Breast epithelium (tissue), 4 donors: Measurements from ENCODE around the gene TEX10. TPM values are rescaled to one million over a fixed set of nuclear protein-coding genes. Genes with fewer than 3 reads are reported as not detected.

Experiments
- DNase-seq, 2 donors: peaks; one replicate each; pipeline ENCODE4 v3.0.0-alpha.2; 2019; ENCODE audit warnings: low spot score in 2 of 2
- H3K27ac ChIP-seq, 2 donors: fragments of 200-600 bp; sonication (generic) in 1 of 2; one replicate each; pipeline ENCODE4 v1.5.1; 2016 to 2019; ENCODE audit warnings: mild to moderate bottlenecking in 1 of 2
- H3K27me3 ChIP-seq, 2 donors: fragments of 200-600 bp; sonication (generic) in 1 of 2; one replicate each; pipeline versions ENCODE4 v1.5.1 to v1.6.0; 2017 to 2019; ENCODE audit warnings: control low read depth in 1 of 2, mild to moderate bottlenecking in 1 of 2
- H3K36me3 ChIP-seq: fragments of 200-600 bp; one replicate; pipeline ENCODE4 v1.5.1; 2019
- H3K4me1 ChIP-seq, 2 donors: fragments of 200-600 bp; sonication (generic); one replicate each; pipeline ENCODE4 v1.5.1; 2016 to 2019; ENCODE audit warnings: control low read depth in 1 of 2
- H3K4me3 ChIP-seq, 3 donors: fragments of 200-600 bp; sonication (generic); 1 replicate in 2 of 3; 2 replicates in 1 of 3; pipeline ENCODE4 v1.5.1; 2016 to 2019; ENCODE audit warnings: mild to moderate bottlenecking in 3 of 3, moderate library complexity in 2 of 3
- H3K9me3 ChIP-seq, 2 donors: fragments of 200-600 bp; sonication (generic) in 1 of 2; one replicate each; pipeline ENCODE4 v1.5.1; 2016 to 2019; ENCODE audit warnings: control low read depth in 1 of 2
- POLR2A ChIP-seq: fragments of 450-650 bp; IDR thresholded peaks from one replicate; pipeline ENCODE4 v1.6.1; 2016; ENCODE audit warnings: antibody characterized with exemption, mild to moderate bottlenecking, moderate library complexity
- POLR2AphosphoS5 ChIP-seq, 3 donors: sonication (generic); formaldehyde crosslinking; IDR thresholded peaks; one replicate each; pipeline ENCODE4 v1.6.1; 2017; ENCODE audit warnings: antibody characterized with exemption in 3 of 3
- intact Hi-C: fragments of 100-400 bp; cut with DNase I; formaldehyde crosslinking; loops from one replicate; pipeline ENCODE4 v1.15.1; 2023; ENCODE audit warnings: low total_unique reads
- total RNA-seq, 3 donors: library from RNA; depleted of rRNA; stranded (reverse); fragments of >200 nt; gene quantifications; one replicate each; pipeline ENCODE4 v1.1.0, GENCODE V29; 2016
- TF ChIP-seq, protein P1 (sequence below), 3 donors: fragments of 450-650 bp; IDR thresholded peaks; one replicate each; pipeline ENCODE4 v1.5.1; 2016 to 2017; ENCODE audit warnings: antibody characterized with exemption in 3 of 3, mild to moderate bottlenecking in 3 of 3, moderate library complexity in 3 of 3

The TEX10 gene
- total RNA-seq, 3 donors from 2014 or later: 13.8 to 30.4 (median 22.6) TPM

DNA sequence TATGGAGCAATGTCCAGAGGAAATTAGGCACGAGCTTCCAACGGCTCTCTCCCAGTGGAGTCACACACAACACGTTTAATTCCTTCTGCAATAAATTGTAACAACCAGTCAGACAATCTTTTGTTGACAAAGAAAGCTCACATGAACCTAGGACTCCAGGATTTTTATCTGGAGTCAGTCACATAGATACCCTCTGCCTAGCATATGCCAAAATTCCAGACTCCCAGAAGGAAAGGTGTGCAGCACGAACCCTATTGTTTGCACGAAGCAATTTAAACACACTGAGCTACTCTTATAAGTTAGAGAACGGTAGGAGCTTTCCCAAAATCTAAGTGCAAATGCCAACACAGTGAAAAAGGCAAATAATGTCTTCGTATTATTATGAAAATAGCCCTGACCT lies 67.1 kb downstream of the TEX10 start:
- Histone ChIP-seq H3K27ac (no peak overlapping the region), H3K9me3 (peaks cover 8 to 28% of the 10 kb centered on the region in 2 donors), H3K36me3 (peaks cover 9% of the 10 kb centered on the region), H3K4me3 (no peak overlapping the region), H3K4me1 (no peaks in the 10 kb centered on the region), H3K27me3 (no peaks in the 10 kb centered on the region)
- no peak for TF ChIP-seq POLR2A
- TF ChIP-seq, protein P1, sequence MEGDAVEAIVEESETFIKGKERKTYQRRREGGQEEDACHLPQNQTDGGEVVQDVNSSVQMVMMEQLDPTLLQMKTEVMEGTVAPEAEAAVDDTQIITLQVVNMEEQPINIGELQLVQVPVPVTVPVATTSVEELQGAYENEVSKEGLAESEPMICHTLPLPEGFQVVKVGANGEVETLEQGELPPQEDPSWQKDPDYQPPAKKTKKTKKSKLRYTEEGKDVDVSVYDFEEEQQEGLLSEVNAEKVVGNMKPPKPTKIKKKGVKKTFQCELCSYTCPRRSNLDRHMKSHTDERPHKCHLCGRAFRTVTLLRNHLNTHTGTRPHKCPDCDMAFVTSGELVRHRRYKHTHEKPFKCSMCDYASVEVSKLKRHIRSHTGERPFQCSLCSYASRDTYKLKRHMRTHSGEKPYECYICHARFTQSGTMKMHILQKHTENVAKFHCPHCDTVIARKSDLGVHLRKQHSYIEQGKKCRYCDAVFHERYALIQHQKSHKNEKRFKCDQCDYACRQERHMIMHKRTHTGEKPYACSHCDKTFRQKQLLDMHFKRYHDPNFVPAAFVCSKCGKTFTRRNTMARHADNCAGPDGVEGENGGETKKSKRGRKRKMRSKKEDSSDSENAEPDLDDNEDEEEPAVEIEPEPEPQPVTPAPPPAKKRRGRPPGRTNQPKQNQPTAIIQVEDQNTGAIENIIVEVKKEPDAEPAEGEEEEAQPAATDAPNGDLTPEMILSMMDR (IDR thresholded peaks at IDR 0.05): no peak
- no peak for TF ChIP-seq POLR2AphosphoS5 (IDR thresholded peaks at IDR 0.05)
- DNase-seq: no peak
- intact Hi-C loops: no loop called here

DNA sequence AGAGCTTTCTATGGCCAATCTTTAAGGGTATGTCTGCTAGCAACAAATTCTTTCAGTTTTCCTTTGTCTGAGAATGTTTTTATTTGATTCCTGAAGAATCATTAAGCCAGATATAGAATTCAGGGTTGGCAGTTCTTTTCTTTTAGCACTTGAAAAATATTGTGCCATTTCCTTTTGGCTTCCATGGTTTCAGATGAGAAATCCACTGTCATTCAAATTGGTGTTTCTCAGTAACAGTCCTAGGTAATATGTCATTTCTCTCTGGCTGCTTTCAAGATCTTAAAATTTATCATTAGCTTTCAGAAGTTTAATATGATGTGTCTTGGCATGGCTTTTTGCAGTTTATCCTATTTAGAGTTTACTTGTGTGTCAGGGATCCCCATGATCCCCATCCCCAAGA lies 67.7 kb downstream of the TEX10 start:
- H3K9me3 ChIP-seq: peaks cover 8 to 28% of the 10 kb centered on the region in 2 donors
- TF ChIP-seq POLR2A (no peak), POLR2AphosphoS5 (IDR thresholded peaks at IDR 0.05) (no peak)
- TF ChIP-seq, protein P1 (IDR thresholded peaks at IDR 0.05): no peak
- no peak overlapping the region for H3K4me3 ChIP-seq
- no peaks in the 10 kb centered on the region for H3K4me1 ChIP-seq
- no peaks in the 10 kb centered on the region for H3K27me3 ChIP-seq
- intact Hi-C loops: no loop called here
- H3K36me3 ChIP-seq: peaks cover 9% of the 10 kb centered on the region
- H3K27ac ChIP-seq: no peak overlapping the region
- DNase-seq: no peak

DNA sequence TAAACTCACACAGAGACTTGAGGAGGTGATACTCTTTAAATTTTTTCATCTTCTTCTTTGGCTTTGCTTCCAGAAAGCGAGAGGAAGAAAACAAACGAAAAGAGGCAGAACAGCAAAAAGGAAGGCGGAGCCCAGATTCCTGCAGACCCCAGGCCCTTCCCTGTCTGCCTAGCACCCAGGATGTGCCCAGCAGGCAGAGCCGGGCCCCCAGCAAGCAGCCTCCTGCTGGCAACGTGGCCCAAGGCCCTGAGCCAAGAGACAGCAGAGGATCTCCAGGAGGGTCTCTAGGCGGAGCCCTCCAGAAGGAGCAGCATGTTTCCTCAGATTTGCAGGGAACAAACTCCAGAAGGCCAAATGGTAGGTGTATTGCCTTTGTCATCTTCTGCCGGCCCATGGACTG lies 68.5 kb downstream of the TEX10 start:
- H3K27ac ChIP-seq: no peak overlapping the region
- H3K36me3 ChIP-seq: peaks cover 9% of the 10 kb centered on the region
- no peaks in the 10 kb centered on the region for H3K4me1 ChIP-seq
- DNase-seq: no peak
- TF ChIP-seq POLR2AphosphoS5 (IDR thresholded peaks at IDR 0.05) (no peak), POLR2A (no peak)
- TF ChIP-seq, protein P1 (IDR thresholded peaks at IDR 0.05): no peak
- H3K9me3 ChIP-seq: peaks cover 8 to 28% of the 10 kb centered on the region in 2 donors
- no peak overlapping the region for H3K4me3 ChIP-seq
- intact Hi-C loops: no loop called here
- no peaks in the 10 kb centered on the region for H3K27me3 ChIP-seq

DNA sequence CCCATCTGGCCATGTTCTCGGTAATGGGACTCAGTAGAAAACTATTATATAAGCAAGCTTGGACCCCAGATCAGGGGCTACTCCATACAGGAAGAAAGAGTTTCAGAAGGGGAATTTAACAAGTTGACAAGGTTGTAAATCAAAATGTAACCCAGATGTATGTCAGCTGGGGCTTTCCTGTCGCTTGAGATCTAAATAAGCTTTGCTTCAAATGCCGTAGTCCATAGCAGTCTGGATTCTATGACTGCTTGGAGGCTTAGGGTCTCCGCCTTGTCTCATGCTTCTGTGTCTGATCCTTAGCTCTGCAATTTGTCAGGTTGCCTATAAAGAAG lies 70.4 kb downstream of the TEX10 start:
- DNase-seq: no peak
- TF ChIP-seq, protein P1 (IDR thresholded peaks at IDR 0.05): no peak
- TF ChIP-seq POLR2A (no peak), POLR2AphosphoS5 (IDR thresholded peaks at IDR 0.05) (no peak)
- no peak overlapping the region for H3K4me3 ChIP-seq

DNA sequence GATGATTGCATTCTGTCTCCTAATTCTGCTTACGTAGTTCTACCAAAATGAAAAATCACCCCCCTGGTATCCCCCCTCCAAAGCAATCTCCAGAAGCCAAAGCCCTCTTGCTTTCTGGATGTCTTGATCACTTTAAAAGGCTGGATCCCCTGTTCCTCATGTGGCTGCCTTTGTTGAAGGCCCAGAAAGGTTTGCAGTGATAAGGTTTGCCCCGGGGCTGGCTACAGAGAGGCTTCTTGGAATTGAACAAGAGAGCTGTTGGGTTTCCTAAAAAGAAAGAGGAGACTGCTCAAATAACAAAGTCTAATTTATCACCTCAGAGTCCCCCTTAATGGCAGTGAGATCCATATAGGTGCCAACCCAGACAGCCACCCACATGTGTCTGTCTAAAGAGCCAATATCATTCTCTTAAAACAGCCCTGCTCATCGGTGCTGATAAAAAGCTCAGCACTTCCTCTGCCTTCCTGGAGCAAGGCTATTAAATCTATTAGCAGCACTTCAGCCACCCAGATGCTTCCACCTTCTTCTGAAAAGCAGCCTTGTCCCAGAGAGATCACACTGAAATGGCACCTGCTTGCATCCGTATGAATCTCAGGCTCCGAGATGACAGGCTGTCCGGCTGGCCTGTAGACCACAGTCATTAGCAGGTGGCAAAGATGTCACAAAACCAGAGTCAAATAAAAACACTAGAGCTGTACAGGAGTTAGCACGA lies 70.9 kb downstream of the TEX10 start:
- Histone ChIP-seq H3K9me3 (peaks cover 0 to 16% of the 10 kb centered on the region in 2 donors), H3K27me3 (no peaks in the 10 kb centered on the region), H3K36me3 (peaks cover 4% of the 10 kb centered on the region), H3K4me1 (no peaks in the 10 kb centered on the region), H3K4me3 (no peak overlapping the region), H3K27ac (no peak overlapping the region)
- intact Hi-C loops: no loop called here
- no peak for DNase-seq
- no peak for TF ChIP-seq POLR2AphosphoS5 (IDR thresholded peaks at IDR 0.05)
- TF ChIP-seq, protein P1 (IDR thresholded peaks at IDR 0.05): no peak
- no peak for TF ChIP-seq POLR2A

More for the DNA sequence above, 70.4 kb downstream of the TEX10 start:
- peaks cover 0 to 19% of the 10 kb centered on the region in 2 donors for H3K9me3 ChIP-seq
- no peak overlapping the region for H3K27ac ChIP-seq
- no peaks in the 10 kb centered on the region for H3K4me1 ChIP-seq
- H3K36me3 ChIP-seq: peaks cover 9% of the 10 kb centered on the region
- intact Hi-C loops: no loop called here
- no peaks in the 10 kb centered on the region for H3K27me3 ChIP-seq
